GM12872 (cell line): ENCODE data around the gene COQ8B.

Source experiments
- TF ChIP-seq, protein P1 (sequence below): IDR thresholded peaks from 3 replicates; pipeline ENCODE4 v1.5.1; 2011; ENCODE audit warnings: low read depth, mild to moderate bottlenecking, low read length, moderate library complexity; ENCODE audit not compliant: insufficient read depth

COQ8B gene

DNA sequence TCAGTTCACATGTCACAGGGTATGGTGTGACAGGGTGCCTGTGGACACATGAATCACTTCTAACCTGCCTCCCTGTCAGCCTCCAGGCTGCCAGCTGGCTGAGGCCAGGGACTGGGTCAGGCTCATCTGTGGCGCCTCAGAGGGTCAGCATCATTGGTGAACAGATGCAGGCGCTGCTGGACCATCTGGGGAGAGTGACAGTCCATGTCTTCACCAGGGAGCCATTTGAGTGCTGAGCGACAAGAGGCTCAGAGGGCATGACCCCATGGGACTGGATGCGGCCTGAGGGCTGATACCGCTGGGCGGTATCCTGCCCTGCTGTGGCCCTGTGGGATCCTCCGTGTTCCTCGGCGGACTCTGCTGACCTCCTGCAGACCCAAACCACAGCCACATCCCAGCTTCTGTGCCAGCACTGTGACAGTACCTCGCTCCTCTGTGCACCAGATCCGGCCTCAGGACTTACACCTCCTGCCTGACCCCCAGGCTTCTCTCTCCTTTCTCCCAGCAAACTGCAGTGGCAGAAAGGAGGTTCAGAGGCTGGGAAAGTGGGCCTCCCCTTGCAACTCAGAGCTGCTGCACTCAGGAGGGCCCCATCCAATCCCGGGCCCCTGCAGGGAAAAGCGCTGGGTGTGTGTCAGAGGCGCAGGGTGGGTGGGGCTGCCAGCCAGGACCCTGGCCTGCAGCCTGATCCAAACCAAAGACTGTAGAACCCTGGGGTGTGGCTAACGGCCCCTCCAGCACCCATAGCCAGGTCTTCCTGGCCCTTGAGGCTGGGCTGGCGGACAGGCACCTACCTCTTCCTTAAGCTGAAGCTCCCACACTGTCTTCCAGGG is 23.4 kb upstream of the COQ8B start:
- TF ChIP-seq, protein P1, sequence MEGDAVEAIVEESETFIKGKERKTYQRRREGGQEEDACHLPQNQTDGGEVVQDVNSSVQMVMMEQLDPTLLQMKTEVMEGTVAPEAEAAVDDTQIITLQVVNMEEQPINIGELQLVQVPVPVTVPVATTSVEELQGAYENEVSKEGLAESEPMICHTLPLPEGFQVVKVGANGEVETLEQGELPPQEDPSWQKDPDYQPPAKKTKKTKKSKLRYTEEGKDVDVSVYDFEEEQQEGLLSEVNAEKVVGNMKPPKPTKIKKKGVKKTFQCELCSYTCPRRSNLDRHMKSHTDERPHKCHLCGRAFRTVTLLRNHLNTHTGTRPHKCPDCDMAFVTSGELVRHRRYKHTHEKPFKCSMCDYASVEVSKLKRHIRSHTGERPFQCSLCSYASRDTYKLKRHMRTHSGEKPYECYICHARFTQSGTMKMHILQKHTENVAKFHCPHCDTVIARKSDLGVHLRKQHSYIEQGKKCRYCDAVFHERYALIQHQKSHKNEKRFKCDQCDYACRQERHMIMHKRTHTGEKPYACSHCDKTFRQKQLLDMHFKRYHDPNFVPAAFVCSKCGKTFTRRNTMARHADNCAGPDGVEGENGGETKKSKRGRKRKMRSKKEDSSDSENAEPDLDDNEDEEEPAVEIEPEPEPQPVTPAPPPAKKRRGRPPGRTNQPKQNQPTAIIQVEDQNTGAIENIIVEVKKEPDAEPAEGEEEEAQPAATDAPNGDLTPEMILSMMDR, result no peak

DNA sequence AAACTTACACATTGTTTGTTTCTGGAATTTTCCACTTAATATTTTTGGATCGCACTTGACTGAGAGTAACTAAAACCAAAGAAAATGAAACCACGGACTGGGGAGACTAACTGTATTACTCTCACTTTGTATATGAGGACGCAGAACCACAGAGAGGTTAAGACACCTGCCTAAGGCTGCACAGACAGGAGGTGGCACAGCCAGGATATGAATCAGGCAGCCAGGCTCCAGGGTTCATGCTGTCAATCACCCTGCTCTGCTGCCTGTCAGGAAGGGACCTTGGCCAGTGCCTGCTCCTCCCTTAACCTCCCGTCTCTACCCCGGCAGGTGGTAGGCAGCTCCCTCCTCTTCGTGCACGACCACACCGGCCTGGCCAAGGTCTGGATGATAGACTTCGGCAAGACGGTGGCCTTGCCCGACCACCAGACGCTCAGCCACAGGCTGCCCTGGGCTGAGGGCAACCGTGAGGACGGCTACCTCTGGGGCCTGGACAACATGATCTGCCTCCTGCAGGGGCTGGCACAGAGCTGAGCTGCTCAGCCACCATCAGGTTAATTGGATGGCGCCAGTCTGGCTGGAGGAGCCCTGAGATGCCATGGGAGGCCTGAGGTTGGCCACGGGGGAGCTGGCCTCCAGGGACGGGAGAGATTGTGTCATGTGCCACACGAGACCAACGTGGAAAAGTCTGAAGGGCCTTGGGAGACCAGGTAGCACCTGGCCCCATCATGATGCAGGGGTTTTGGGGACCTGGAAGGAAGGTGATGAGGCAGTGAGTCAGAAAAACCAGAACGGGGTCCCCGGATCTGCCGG is 22.5 kb upstream of the COQ8B start:
- TF ChIP-seq, protein P1, result no peak

DNA sequence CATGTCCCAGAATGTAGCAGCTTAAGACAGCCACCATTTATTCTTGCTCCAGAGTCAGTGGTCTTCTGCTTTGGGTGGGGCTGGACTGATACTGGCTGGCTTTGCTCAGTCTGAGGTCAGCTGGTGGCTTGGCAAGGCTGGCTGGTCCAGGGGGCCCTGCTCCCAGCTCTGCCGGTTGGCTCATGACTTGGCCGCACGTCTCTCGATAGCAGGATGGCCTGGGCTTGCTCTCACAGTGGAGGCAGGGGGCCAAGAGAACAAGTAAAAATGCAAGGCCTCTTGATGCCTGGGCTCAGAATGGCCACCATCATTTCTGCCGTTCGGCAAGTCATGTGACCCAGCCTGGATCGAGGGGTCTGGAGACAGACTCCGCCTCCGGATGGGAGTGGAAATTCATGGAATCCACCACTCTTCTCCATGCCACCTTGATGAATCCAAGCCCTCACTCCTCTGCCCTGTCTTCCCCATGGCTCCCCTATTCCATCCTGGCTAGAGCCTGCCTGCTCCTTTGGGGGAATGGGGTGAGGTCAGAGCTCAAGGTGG is 20.5 kb upstream of the COQ8B start:
- TF ChIP-seq, protein P1, result no peak

DNA sequence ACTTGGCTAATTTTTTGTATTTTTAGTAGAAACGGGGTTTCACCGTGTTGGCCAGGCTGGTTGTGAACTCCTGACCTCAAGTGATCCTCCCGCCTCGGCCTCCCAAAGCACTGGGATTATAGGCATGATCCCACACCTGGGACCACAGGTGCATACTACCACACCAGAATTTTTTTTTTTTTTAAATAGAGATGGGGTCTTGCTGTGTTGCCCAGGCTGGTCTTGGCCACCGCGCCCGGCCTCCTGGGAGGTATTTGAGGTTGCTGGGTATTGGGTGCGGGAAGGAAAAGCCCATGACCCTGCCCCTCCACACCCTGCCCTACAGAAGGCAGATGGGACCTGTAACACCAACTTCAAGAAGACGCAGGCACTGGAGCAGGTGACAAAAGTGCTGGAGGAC is 20.0 kb upstream of the COQ8B start:
- TF ChIP-seq, protein P1, result no peak

DNA sequence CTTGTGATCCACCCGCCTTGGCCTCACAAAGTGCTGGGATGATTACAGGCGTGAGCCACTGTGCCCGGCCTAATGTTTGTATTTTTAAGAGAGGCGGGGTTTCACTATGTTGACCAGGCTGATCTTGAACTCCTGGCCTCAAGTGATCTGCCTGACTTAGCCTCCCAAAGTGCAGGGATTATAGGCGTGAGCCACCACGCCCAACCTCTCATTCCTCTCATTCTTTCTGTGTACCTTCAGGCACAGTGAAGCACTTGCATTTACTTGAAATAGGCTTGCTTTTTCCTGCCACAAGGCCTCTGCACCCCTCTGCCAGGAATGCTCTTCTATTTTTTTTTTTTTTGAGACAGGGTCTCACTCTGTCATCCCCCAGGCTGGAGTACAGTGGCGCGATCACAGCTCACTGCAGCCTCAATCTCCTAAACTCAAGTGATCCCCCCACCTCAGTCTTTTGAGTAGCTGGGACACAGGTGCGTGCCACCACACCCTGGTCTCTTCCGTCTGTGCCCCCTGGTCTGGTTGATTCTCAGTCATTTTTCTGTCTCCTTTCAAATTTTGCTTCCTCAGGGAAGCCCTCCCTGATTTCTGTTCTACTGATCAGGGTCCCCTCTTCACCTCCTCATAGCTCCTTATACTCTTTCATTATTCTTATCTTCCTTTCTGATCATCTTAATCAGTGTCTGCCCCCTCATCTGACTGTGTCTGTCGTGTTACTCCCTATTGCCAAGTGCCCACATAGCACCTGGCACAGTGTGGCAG is 18.5 kb upstream of the COQ8B start:
- TF ChIP-seq, protein P1, result no peak

DNA sequence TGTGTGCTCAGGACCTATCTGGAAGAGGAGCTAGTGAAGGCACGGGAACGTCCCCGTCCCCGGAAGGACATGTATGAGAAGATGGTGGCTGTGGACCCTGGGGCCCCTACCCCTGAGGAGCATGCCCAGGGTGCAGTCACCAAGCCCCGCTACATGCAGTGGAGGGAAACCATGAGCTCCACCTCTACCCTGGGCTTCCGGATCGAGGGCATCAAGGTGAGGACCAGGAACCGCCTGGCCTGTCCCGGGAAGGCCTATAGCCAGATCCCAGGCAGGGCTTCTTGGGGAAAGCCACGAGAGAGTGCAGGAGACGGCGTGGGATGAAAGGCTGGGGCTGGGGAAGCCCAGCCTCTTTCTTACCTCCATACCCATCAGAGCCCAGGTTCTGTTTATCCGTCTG is 16.5 kb upstream of the COQ8B start:
- TF ChIP-seq, protein P1, result no peak

DNA sequence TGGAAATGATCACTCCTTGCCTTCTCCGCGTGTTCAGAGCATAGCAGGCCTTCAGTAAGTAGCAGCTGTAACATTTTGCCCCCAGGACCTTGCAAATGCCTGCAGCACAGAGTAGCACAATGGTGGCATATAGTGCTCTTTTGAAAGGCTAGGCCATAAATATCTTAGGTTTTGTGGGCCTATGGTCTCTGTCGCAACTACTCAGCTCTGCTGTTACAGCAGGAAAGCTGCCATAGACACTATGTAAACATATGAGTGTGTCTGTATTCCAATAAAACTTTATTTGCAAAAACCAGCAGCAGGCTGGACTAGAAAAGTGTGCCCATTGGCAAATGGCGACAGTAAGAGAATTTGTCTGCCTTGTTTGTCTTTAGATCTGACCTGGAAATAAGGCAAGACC is 9.6 kb upstream of the COQ8B start:
- TF ChIP-seq, protein P1, result no peak
